HepG2 (cell line): ENCODE measurements around the gene MAP3K2. TPM values are rescaled to one million over a fixed set of nuclear protein-coding genes. Genes with fewer than 3 reads are reported as not detected.

Experiments used
- CBFB ChIP-seq: sonication (generic); formaldehyde crosslinking; IDR thresholded peaks from 2 replicates; pipeline ENCODE4 v1.4.0; 2020; ENCODE audit warnings: missing genetic modification reagents
- FOXK1 ChIP-seq: sonication (generic); formaldehyde crosslinking; IDR thresholded peaks from 2 replicates; pipeline ENCODE4 v1.4.0; 2020; ENCODE audit warnings: low read depth, missing genetic modification reagents, borderline replicate concordance
- NCOA5 ChIP-seq: sonication (generic); formaldehyde crosslinking; IDR thresholded peaks from 2 replicates; pipeline ENCODE4 v1.4.0; 2020; ENCODE audit warnings: missing genetic modification reagents
- NFYC ChIP-seq: IDR thresholded peaks from 2 replicates; pipeline ENCODE4 v1.6.1; 2016; ENCODE audit warnings: missing genetic modification reagents, missing compliant biosample characterization
- PHB2 ChIP-seq: fragments of 450-650 bp; IDR thresholded peaks from 2 replicates; pipeline ENCODE4 v1.6.1; 2018; ENCODE audit not compliant: partially characterized antibody
- PHF5A ChIP-seq: IDR thresholded peaks from one replicate; pipeline ENCODE4 v1.6.1; 2018; ENCODE audit warnings: low read depth, missing genetic modification reagents; ENCODE audit not compliant: unreplicated experiment
- PHF8 ChIP-seq: sonication (generic); formaldehyde crosslinking; IDR thresholded peaks from 2 replicates; pipeline ENCODE4 v1.5.0; 2020; ENCODE audit warnings: missing genetic modification reagents
- POGK ChIP-seq: sonication (generic); formaldehyde crosslinking; conservative IDR thresholded peaks from 2 replicates; pipeline ENCODE4 v1.8.0; 2022; ENCODE audit warnings: mild to moderate bottlenecking, moderate library complexity, missing genetic modification reagents
- PRMT3 ChIP-seq: sonication (generic); formaldehyde crosslinking; IDR thresholded peaks from 2 replicates; pipeline ENCODE4 v1.8.1; 2022; ENCODE audit warnings: low read depth, mild to moderate bottlenecking, moderate library complexity, missing genetic modification reagents, borderline replicate concordance
- SAP130 ChIP-seq: IDR thresholded peaks from 2 replicates; pipeline ENCODE4 v1.6.1; 2016; ENCODE audit warnings: low read depth
- TCF7 ChIP-seq: sonication (generic); IDR thresholded peaks from 2 replicates; pipeline ENCODE4 v1.6.1; 2016; ENCODE audit warnings: antibody characterized with exemption, low read depth
- TFAP4 ChIP-seq: sonication (generic); IDR thresholded peaks from 2 replicates; pipeline ENCODE4 v1.6.1; 2016; ENCODE audit warnings: low read depth, borderline replicate concordance
- ZNF34 ChIP-seq: sonication (generic); formaldehyde crosslinking; IDR thresholded peaks from 2 replicates; pipeline ENCODE4 v1.4.0; 2020; ENCODE audit warnings: mild to moderate bottlenecking, missing genetic modification reagents, borderline replicate concordance
- ZNF484 ChIP-seq: sonication (generic); formaldehyde crosslinking; IDR thresholded peaks from 2 replicates; pipeline ENCODE4 v1.5.1; 2020; ENCODE audit warnings: mild to moderate bottlenecking, low read depth, missing genetic modification reagents, borderline replicate concordance
- ZNF598 ChIP-seq: sonication (generic); formaldehyde crosslinking; IDR thresholded peaks from 2 replicates; pipeline ENCODE4 v1.5.1; 2020; ENCODE audit warnings: mild to moderate bottlenecking, missing genetic modification reagents, borderline replicate concordance
- ZNF674 ChIP-seq: sonication (generic); formaldehyde crosslinking; IDR thresholded peaks from 2 replicates; pipeline ENCODE4 v1.5.0; 2020; ENCODE audit warnings: low read depth, mild to moderate bottlenecking, missing genetic modification reagents
- ZNF747 ChIP-seq: sonication (generic); formaldehyde crosslinking; IDR thresholded peaks from 2 replicates; pipeline ENCODE4 v1.8.1; 2023; ENCODE audit warnings: missing genetic modification reagents, mild to moderate bottlenecking, borderline replicate concordance
- ZNF775 ChIP-seq: sonication (generic); formaldehyde crosslinking; IDR thresholded peaks from 2 replicates; pipeline ENCODE4 v1.4.0; 2020; ENCODE audit warnings: missing genetic modification reagents, mild to moderate bottlenecking, moderate library complexity, borderline replicate concordance
- polyA plus RNA-seq, 8 experiments: library from polyadenylated mRNA; depleted of rRNA in 3 of 8; stranded (reverse) in 7 of 8; unstranded in 1 of 8; fragments of >200 nt; fragmentation: Illumina TruSeq in 4 of 8; extraction: Trizol in 4 of 8; gene quantifications; 2 replicates each; pipeline versions ENCODE4 v1.2.1 to v1.2.3, GENCODE V29; 2011 to 2016; ENCODE audit warnings: low read depth in 4 of 8, missing spikeins in 1 of 8, mixed read lengths in 1 of 8; ENCODE audit not compliant: insufficient read depth in 1 of 8
- total RNA-seq, 5 experiments: library from RNA; depleted of rRNA; stranded (reverse); fragments of >200 nt; fragmentation: Illumina TruSeq; extraction: Trizol; gene quantifications; 2 replicates each; pipeline ENCODE4 v1.2.3, GENCODE V29; 2016; ENCODE audit warnings: low read depth in 1 of 5
- TF ChIP-seq, protein P1 (sequence below): sonication (generic); formaldehyde crosslinking; conservative IDR thresholded peaks from 2 replicates; pipeline ENCODE4 v1.8.0; 2022; ENCODE audit warnings: low read depth, missing genetic modification reagents
- TF ChIP-seq, protein P2 (sequence below), 2 experiments: sonication (generic) in 1 of 2; formaldehyde crosslinking in 1 of 2; IDR thresholded peaks; 2 replicates each; pipeline versions ENCODE4 v1.5.1 to v1.6.1; 2011 to 2020; ENCODE audit warnings: borderline replicate concordance in 1 of 2, low read depth in 1 of 2, low read length in 1 of 2, mild to moderate bottlenecking in 1 of 2, missing genetic modification reagents in 1 of 2, moderate library complexity in 1 of 2

The MAP3K2 gene
- total and polyA plus RNA-seq, 2 of the 13 experiments (the other 11 are each of a cell fraction or from before 2014, with no cell fraction given), result 12.2 to 37.2 TPM

- TF ChIP-seq POGK (CRISPR knock-in tag) (peak; percentile 79), ZNF34 (CRISPR knock-in tag) (no peak; the same call in none of the 2 replicates), ZNF674 (no peak), ZNF598 (CRISPR knock-in tag) (peak; percentile 42; the same call in 1 of the 2 replicates), NCOA5 (CRISPR knock-in tag) (no peak), ZNF484 (CRISPR knock-in tag) (peak; percentile 80; the same call in 1 of the 2 replicates), NFYC (CRISPR knock-in tag) (peak; percentile 7; the same call in 1 of the 2 replicates), TCF7 (no peak), PHF5A (CRISPR knock-in tag) (no peak), ZNF747 (CRISPR knock-in tag) (no peak), ZNF775 (CRISPR knock-in tag) (no peak), PRMT3 (CRISPR knock-in tag) (no peak), CBFB (CRISPR knock-in tag) (0 out of 2 replicates have a peak, but pooled peaks have one; percentile 25), FOXK1 (no peak), PHF8 (CRISPR knock-in tag) (peak; percentile 80), SAP130 (CRISPR knock-in tag) (peak; percentile 85), TFAP4 (peak; percentile 66; the same call in 1 of the 2 replicates), PHB2 (no peak)
- TF ChIP-seq, protein P1, sequence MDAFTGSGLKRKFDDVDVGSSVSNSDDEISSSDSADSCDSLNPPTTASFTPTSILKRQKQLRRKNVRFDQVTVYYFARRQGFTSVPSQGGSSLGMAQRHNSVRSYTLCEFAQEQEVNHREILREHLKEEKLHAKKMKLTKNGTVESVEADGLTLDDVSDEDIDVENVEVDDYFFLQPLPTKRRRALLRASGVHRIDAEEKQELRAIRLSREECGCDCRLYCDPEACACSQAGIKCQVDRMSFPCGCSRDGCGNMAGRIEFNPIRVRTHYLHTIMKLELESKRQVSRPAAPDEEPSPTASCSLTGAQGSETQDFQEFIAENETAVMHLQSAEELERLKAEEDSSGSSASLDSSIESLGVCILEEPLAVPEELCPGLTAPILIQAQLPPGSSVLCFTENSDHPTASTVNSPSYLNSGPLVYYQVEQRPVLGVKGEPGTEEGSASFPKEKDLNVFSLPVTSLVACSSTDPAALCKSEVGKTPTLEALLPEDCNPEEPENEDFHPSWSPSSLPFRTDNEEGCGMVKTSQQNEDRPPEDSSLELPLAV (CRISPR knock-in tag), result no peak
- TF ChIP-seq, protein P2, sequence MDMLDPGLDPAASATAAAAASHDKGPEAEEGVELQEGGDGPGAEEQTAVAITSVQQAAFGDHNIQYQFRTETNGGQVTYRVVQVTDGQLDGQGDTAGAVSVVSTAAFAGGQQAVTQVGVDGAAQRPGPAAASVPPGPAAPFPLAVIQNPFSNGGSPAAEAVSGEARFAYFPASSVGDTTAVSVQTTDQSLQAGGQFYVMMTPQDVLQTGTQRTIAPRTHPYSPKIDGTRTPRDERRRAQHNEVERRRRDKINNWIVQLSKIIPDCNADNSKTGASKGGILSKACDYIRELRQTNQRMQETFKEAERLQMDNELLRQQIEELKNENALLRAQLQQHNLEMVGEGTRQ (IDR thresholded peaks at IDR 0.05; ENCODE audit: low read depth, low read length), result no peak
- TF ChIP-seq, protein P2 (CRISPR knock-in tag; IDR thresholded peaks at IDR 0.05; ENCODE audit: borderline replicate concordance), result no peak
These were observed 20.4 kb upstream of the MAP3K2 start (continued) for GRCh38 chr2:127408004-127408806.
